Measurements from ENCODE around the gene SMIM29.

Gene SMIM29

GRCh38 chr6:34213772-34214171 lies 35.0 kb downstream of the SMIM29 start:
- TF ChIP-seq CTCF (IDR thresholded peaks at IDR 0.05; ENCODE audit: poor library complexity, severe bottlenecking) = no peak
- H3K4me3 ChIP-seq (ENCODE audit: severe bottlenecking) = no peak overlapping the region
- H3K36me3 ChIP-seq (ENCODE audit: low read depth) = no peaks in the 10 kb centered on the region
- no peaks in the 10 kb centered on the region for H3K27me3 ChIP-seq (ENCODE audit: insufficient read depth, poor library complexity, severe bottlenecking)
- no peak for DNase-seq (ENCODE audit: low spot score)
- H3K9me3 ChIP-seq (ENCODE audit: severe bottlenecking) = no peaks in the 10 kb centered on the region
- no peak overlapping the region for H3K27ac ChIP-seq (ENCODE audit: poor library complexity, severe bottlenecking)
- ATAC-seq (ENCODE audit: low read depth) = no peak
- no peaks in the 10 kb centered on the region for H3K4me1 ChIP-seq (ENCODE audit: insufficient read depth, poor library complexity, severe bottlenecking)

DNA sequence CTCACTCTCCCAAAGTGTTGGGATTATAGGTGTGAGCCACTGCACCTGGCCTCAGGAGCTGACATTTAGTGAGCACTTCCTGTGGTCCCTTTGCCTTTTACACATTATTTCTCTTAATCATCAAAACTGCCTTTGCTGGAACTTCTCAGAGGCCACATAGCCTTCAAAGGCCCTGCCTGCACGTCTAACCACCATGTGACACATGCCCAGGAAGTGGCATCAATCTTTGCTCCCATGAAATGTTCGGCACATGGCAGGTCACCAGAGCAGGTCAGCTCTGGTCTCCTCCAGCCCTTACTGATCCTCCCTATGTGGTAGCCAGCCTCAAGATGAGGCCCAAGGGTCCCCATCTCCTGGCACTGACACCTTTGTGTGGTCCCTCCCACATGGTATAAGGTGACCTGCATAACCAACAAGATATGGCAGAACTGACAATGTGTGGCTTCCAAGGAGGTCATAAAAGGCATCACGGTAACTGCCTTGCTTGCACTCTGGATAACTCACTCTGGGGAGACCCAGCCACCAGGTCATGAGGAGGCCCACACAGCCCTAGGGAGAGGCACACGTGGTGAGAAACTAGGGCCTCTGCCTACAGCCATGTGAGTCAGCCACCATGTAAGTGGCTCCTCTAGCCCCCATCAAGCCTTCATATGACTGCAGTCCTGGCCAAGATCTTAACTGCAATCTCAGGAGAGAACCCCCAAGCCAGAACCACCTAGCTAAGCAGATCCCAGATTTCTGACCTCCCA lies 40.9 kb downstream of the SMIM29 start:
- H3K4me1 ChIP-seq (ENCODE audit: insufficient read depth, poor library complexity, severe bottlenecking) = no peaks in the 10 kb centered on the region

GRCh38 chr6:34206726-34207125 lies 42.1 kb downstream of the SMIM29 start:
- H3K27ac ChIP-seq (ENCODE audit: poor library complexity, severe bottlenecking) = no peak overlapping the region
- no peak overlapping the region for H3K4me3 ChIP-seq (ENCODE audit: severe bottlenecking)
- H3K36me3 ChIP-seq (ENCODE audit: low read depth) = no peaks in the 10 kb centered on the region
- ATAC-seq (ENCODE audit: low read depth) (no peak), DNase-seq (ENCODE audit: low spot score) (no peak)
- H3K9me3 ChIP-seq (ENCODE audit: severe bottlenecking) = no peaks in the 10 kb centered on the region
- H3K4me1 ChIP-seq (ENCODE audit: insufficient read depth, poor library complexity, severe bottlenecking) = no peaks in the 10 kb centered on the region
- H3K27me3 ChIP-seq (ENCODE audit: insufficient read depth, poor library complexity, severe bottlenecking) = no peaks in the 10 kb centered on the region
- no peak for TF ChIP-seq CTCF (IDR thresholded peaks at IDR 0.05; ENCODE audit: poor library complexity, severe bottlenecking)

More for the DNA sequence above, 40.9 kb downstream of the SMIM29 start:
- Histone ChIP-seq H3K4me3 (ENCODE audit: severe bottlenecking) (no peak overlapping the region), H3K27ac (ENCODE audit: poor library complexity, severe bottlenecking) (no peak overlapping the region), H3K27me3 (ENCODE audit: insufficient read depth, poor library complexity, severe bottlenecking) (no peaks in the 10 kb centered on the region), H3K36me3 (ENCODE audit: low read depth) (no peaks in the 10 kb centered on the region), H3K9me3 (ENCODE audit: severe bottlenecking) (no peaks in the 10 kb centered on the region)
- DNase-seq (ENCODE audit: low spot score) (no peak), ATAC-seq (ENCODE audit: low read depth) (no peak)
- no peak for TF ChIP-seq CTCF (IDR thresholded peaks at IDR 0.05; ENCODE audit: poor library complexity, severe bottlenecking)

DNA sequence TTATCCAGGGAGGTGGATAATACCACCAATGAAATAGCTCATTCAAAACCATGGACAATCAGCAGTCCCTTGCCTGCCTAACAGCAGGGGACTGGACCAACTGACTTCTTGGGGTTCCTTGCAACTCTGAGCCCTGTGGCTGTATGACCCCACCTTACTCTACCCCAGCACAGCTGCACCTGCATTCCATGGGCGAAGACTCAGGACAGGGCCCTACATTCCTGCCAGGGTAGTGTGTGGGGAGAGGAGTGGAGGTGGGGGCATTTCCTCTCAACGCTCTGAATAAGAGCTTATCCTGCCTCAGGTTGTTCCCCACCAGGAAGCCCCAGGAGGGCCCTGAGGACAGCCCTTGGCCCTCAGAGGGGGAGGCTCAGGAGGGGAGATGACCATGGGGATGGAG lies 42.9 kb downstream of the SMIM29 start:
- Histone ChIP-seq H3K27ac (ENCODE audit: poor library complexity, severe bottlenecking) (no peak overlapping the region), H3K36me3 (ENCODE audit: low read depth) (no peaks in the 10 kb centered on the region), H3K27me3 (ENCODE audit: insufficient read depth, poor library complexity, severe bottlenecking) (no peaks in the 10 kb centered on the region), H3K4me1 (ENCODE audit: insufficient read depth, poor library complexity, severe bottlenecking) (no peaks in the 10 kb centered on the region), H3K9me3 (ENCODE audit: severe bottlenecking) (no peaks in the 10 kb centered on the region), H3K4me3 (ENCODE audit: severe bottlenecking) (no peak overlapping the region)
- DNase-seq (ENCODE audit: low spot score) (no peak), ATAC-seq (ENCODE audit: low read depth) (0 out of 3 replicates have a peak, but pooled peaks have one; percentile 10)
- TF ChIP-seq CTCF (IDR thresholded peaks at IDR 0.05; ENCODE audit: poor library complexity, severe bottlenecking) = no peak

GRCh38 chr6:34205466-34205865 lies 43.3 kb downstream of the SMIM29 start:
- TF ChIP-seq CTCF (IDR thresholded peaks at IDR 0.05; ENCODE audit: poor library complexity, severe bottlenecking) = no peak
- no peaks in the 10 kb centered on the region for H3K9me3 ChIP-seq (ENCODE audit: severe bottlenecking)
- ATAC-seq (ENCODE audit: low read depth) (peak; percentile 29; the same call in 1 of the 3 replicates), DNase-seq (ENCODE audit: low spot score) (no peak)
- H3K4me1 ChIP-seq (ENCODE audit: insufficient read depth, poor library complexity, severe bottlenecking) = no peaks in the 10 kb centered on the region
- H3K27me3 ChIP-seq (ENCODE audit: insufficient read depth, poor library complexity, severe bottlenecking) = no peaks in the 10 kb centered on the region
- no peaks in the 10 kb centered on the region for H3K36me3 ChIP-seq (ENCODE audit: low read depth)
- H3K27ac ChIP-seq (ENCODE audit: poor library complexity, severe bottlenecking) = no peak overlapping the region
- H3K4me3 ChIP-seq (ENCODE audit: severe bottlenecking) = no peak overlapping the region

Measured in RWPE2 (cell line).